ENCODE results near the gene ZNF747.
"Not testable (repeated sequence)": the region's sequence is repeated elsewhere in the genome, so short reads cannot be mapped to it uniquely, and the experiment has no call there.

Gene ZNF747

GRCh38 chr16:30533748-30534367 is 800 bp downstream of the ZNF747 start:
- DNase-seq (ENCODE audit: low read depth): no peak

GRCh38 chr16:30533146-30533522 is 1.5 kb downstream of the ZNF747 start:
- no peak for DNase-seq (ENCODE audit: low read depth)

DNA sequence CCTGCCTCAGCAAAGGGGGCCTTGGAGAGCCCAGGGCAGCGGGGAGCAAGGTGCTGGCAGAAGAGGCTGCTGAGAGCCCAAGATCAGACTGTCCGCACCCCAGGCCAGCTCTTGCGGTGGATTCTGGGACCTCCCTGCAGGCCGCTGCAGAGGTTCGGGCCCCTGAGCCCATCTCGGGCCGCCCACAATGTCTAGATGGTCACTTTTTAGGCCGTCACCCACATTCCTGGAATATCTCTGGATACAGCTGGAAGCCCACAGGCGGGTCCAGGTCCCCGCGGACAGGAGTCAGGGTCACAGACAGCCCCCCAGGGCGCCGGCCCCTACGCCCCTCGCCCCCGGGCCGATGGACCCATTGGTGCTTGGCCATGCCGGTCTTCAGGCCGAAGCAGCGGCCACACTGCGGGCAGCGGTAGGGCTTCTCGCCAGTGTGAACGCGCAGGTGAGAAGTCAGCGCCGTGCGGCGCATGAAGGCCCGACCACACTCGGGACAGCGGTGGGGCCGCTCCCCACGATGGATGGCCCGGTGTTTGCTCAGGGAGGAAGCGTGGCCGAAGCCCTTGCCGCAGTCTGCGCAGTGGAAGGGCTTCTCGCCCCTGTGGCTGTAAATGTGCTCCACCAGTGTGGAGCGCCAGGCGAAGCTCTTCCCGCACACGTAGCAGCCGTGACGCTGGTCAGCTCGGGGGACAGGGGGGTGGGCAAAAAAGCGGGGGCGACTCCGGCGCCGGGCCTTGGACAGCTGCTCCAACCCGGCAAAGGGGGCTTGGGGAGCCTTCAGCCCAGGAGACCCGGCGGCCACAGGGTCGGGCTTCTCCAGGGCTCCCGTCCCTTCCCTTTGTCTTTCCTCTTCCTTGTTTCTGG is 2.1 kb downstream of the ZNF747 start:
- DNase-seq (ENCODE audit: low read depth): no peak

DNA sequence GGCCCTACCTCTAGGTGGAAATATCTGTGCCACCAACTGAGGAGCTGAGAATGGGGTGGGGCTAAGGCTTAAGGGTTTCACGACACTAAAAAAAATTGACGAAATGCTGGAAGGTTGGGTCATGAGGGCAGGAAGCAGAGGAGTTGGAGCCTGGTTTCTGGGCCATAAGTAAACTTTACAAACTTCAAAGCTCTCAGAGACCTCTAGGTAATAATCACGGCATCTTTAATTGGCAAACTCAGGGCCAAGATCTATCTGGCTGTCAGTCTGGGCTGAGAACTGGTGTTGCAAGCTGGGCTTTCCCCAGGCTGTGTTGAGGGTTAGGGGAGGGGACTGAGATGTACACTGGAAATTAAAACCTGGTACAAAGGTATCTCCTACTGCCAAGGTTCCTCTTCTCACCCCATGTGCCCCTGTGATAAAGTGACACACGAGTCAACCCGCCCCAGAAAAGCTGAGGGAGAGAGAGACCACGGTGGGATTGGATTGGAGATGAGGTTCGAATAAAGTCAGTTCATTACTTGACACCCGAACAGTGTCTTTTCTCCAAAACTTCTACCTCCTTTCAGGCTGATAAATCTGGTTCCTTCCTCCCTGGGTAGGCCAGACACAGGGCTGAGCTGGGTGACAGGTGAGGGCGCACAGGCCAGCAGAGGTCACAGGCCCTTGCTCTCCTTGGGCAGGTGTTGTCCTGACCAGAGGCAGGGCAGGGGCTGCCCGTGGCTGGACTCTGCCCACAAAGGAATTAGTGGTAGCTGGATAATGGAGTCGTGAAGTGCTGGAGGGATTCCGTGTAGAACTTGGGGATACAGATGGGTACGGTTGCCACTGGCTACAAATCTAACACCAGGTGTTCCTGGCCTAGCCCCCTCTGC is 4.3 kb downstream of the ZNF747 start:
- no peak for DNase-seq (ENCODE audit: low read depth)

DNA sequence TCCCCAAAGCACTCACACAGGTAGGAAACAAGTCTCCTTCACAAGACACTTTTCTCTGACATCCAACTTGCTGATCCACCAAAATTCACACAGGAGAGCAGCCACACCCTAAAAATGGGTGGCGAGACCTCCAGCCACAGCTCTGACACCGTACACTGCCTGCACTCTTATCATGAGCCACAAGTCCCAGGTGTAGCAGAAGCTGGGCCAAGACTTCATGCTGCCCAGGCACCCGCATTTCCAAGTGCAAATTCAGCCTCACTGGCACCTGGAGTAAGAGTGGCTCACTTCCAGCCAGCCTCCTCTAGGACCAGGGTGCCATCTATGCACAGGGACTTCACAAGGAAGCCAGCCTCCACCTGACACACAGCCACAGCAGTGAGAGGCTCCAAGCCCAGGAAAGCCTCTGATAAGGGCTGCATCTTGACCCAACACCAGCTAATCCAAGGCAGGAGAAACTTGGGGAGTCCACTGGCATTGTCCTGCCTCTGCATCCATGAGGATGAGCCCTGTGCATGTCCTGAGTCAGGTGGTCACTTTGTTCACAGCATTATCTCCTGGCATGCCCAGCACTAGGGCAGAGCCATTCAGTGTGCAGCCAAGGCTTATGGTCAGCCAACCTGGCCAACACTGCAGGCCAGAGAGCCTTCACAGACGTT is 5.7 kb downstream of the ZNF747 start:
- DNase-seq (ENCODE audit: low read depth): no peak

- no peak for DNase-seq (ENCODE audit: low read depth)
Measured at GRCh38 chr16:30527635-30528178, 7.0 kb downstream of the ZNF747 start.

GRCh38 chr16:30526823-30527634 is 7.6 kb downstream of the ZNF747 start:
- peak; percentile 76 for DNase-seq (ENCODE audit: low read depth)

GRCh38 chr16:30526137-30526822 is 8.4 kb downstream of the ZNF747 start, which contains the start of gene ZNF768:
Gene ZNF768, minus strand, starts transcription at chr16:30526566. Its CDS starts 153 bp downstream, at chr16:30526413.
- no peak for DNase-seq (ENCODE audit: low read depth)

DNA sequence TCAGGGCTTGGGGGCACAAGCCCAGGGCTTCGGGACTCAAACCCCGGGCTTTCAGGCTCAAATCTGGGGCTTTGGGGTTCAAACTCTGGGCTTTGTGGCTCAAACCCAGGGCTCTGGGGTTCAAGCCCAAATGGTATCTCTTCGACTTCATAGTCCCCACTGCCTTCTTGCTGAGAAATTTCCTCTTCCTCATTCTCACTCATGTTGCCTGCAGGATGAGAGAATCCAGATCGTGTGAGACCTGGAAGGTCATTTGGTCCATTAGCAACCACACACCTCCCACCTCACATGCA is 8.9 kb downstream of the ZNF747 start:
- DNase-seq (ENCODE audit: low read depth): no peak

DNA sequence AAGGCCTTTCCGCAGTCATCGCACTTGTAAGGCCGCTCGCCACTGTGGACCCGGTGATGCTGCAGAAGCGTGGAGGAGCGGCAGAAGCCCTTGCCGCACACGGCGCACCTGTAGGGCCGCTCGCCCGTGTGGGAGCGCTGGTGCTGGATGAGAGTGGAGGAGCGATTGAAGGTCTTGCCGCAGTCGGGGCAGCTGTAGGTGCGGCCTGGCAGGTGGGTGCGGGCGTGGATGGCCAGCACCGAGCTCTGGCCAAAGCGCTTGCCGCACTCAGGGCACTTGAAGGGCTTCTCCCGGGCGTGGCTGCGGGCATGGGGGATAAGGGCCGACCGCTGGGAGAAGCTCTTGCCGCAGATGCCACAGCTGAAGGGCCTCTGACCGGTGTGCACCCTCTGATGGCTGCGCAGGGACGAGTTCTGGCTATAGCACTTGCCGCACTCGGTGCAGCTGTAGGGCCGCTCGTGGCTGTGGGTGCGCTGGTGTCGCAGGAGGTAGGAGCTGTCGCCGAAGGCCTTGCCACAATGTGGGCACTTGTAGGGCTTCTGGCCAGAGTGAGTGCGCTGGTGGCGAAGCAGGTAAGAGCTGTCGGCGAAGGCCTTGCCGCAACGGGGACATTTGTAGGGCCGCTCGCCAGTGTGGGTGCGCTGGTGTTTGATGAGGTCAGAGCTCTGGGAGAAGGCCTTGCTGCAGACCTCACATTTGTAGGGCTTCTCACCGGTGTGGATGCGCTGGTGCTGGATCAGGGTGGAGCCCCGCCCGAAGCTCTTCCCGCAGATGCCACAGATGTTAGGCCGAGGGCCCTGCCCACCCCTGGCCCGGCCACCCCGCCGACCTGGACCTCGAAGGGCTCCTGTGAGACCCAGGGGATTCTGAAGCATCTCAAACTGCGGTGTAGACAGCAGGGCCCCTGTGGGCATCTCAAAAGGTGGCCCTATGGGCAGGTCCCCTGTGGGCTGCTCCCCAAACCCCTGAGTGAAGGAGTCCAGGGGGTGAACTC is 9.8 kb downstream of the ZNF747 start:
- DNase-seq (ENCODE audit: low read depth): no peak

DNA sequence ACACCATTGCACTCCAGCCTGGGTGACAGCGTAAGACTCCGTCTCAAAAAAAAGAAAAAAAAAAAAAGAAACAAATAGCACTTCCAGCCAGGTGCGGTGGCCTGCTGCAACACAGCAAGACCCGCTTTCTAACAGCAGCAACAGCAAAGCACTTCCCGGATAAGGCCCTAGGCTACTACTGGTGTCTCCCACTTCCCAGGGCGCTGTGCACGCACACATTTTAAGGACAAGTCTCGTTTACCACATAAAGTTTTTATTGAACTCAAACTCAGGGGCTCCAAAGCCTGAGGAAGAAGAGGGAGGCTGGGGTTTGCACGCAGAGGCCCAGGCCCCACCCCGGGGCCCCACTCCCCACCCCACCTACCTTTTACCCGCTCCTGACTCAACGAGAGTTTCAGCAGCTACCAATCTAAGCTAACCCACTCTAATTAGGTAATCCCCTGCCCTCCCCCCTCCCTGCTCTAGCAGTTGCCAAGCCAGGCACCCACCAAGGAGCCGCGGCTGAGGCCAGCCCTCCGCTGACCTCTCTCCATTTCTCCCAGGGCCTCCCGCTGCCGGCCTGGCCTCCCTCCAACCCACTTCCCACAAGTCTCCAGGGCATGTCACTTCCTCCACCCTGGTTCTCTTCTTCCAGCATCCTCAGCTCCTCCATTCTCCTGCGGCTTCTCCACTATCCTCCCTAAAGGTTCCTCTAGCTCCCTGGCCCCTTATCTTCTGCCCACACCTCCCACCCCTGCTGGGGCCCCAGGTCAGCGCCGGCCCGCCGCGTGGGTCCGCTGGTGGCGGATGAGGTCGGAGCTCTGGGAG is 10.7 kb downstream of the ZNF747 start:
- no peak for DNase-seq (ENCODE audit: low read depth)

DNA sequence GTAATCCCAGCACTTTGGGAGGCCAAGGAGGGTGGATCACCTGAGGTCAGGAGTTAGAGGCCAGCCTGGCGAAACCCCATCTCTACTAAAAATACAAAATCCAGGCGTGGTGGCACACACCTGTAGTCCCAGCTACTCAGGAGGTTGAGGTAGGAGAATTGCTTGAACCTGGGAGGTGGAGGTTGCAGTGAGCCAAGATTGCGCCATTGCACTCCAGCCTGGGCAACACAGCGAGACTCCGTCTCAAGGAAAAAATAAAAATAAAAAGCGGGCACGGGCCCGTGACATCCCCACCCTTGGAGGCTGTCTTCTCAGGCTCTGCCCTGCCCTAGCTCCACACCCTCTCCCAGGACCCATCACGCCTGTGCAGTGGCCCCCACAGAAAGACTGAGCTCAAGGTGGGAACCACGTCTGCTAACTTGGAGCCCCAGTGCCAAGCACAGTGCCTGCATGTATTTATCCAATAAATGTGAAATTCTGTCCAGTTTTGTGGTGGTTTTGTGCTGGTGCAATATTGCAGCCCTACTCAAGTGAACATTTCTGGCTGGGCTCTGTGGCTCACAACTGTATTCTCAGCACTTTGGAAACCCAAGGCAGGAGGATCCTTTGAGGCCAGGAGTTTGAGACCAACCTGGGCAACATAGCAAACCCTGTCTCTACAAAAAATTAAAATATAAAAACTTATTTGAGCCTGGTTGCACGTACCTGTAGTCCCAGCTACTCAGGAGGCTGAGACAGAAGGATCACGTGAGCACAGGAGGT is 11.8 kb downstream of the ZNF747 start:
- not testable (repeated sequence) for DNase-seq (ENCODE audit: low read depth)

- no peak for DNase-seq (ENCODE audit: low read depth)
Measured at GRCh38 chr16:30521873-30522641, 12.6 kb downstream of the ZNF747 start.

GRCh38 chr16:30521476-30521872 is 13.2 kb downstream of the ZNF747 start:
- no peak for DNase-seq (ENCODE audit: low read depth)

DNA sequence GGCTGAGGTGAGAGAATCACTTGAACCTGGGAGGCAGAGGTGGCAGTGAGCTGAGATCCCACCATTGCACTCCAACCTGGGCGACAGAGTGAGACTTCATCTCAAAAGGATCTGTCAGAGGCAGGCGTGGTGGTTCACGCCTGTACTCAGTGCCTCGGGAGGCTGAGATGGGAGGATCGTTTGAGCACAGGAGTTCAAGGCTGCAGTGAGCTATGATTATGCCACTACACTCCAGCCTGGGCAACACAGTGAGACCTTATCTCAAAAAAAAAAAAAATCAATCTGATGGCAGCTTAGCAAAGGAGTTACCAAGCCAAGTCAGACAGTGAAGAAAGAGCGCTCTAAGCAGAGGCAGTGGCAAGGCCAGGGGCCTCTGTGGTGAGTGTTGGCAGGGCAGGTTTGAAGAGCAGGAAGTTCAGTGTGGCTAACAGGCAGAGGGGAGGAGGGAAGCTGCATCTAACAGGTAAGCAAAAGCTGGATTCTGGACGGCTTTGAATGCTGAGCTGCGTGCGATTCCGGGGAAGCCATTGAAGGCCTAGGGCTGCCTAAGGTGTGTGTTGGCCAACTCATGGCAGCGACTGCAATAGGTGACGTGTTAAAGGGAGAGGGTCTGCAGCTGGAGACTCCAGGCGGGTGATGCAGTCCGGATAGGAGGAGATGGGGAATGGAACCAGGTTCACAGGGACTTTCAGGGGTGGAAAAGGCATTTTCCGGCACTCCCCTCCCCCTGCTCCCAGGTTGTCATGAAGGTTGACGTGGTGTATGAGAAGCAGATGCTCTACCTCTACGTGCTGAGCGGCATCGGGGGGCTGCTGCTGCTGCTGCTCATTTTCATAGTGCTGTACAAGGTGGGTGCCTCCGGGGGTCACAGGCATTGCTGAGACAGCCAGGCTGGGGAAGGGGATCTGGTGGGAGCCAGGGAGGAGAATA is 15.3 kb downstream of the ZNF747 start:
- no peak for DNase-seq (ENCODE audit: low read depth)

DNA sequence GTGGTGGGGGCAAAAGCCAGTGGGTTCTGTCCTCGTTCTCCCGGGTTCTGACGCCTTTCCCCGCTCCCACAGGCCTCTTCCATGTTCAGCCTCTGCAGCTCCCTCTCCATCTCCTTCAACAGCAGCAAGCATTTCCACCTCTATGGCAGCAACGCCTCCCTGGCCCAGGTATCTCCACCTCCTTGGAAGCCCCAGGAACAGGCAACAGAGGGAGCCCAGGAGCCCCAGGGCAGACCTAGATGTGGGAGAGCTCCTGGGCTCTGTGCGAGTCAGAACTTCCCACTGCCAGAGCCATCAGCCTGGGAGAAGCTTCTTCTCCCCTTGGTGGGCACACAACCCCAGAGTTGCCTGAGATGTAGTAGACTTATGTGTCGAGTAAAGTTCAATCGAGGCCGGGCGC is 16.1 kb downstream of the ZNF747 start:
- no peak for DNase-seq (ENCODE audit: low read depth)

Data from activated T-cell treated with anti-CD3 and anti-CD28 coated beads for 1 hour (primary cell).